Peyer's patch (tissue), 4 donors: Measurements from ENCODE around the gene GDAP2. TPM values are rescaled to one million over a fixed set of nuclear protein-coding genes. Genes with fewer than 3 reads are reported as not detected.

Experiments used
- DNase-seq, 3 donors: peaks; one replicate each; pipeline ENCODE4 v3.0.0-alpha.2; 2017 to 2019
- H3K27ac ChIP-seq, 4 donors: fragments of 200-600 bp; sonication (generic); one replicate each; pipeline ENCODE4 v1.5.1; 2016 to 2019
- H3K27me3 ChIP-seq, 2 donors: fragments of 200-600 bp; sonication (generic); one replicate each; pipeline ENCODE4 v1.5.1; 2019
- H3K36me3 ChIP-seq, 3 donors: fragments of 200-600 bp; sonication (generic); one replicate each; pipeline ENCODE4 v1.5.1; 2016 to 2019
- H3K4me1 ChIP-seq, 4 donors: fragments of 200-600 bp; sonication (generic); one replicate each; pipeline ENCODE4 v1.5.1; 2016 to 2019
- H3K4me3 ChIP-seq, 4 donors: fragments of 200-600 bp; sonication (generic); 1 replicate in 3 of 4; 2 replicates in 1 of 4; pipeline ENCODE4 v1.5.1; 2016 to 2019; ENCODE audit warnings: mild to moderate bottlenecking in 1 of 4
- H3K9me3 ChIP-seq, 4 donors: fragments of 200-600 bp; sonication (generic); one replicate each; pipeline ENCODE4 v1.5.1; 2016 to 2019; ENCODE audit warnings: mild to moderate bottlenecking in 1 of 4
- CTCF ChIP-seq, 6 experiments: fragments of 450-650 bp in 4 of 6; fragments of 200-600 bp in 2 of 6; sonication (generic) in 1 of 6; IDR thresholded peaks; one replicate each; pipeline ENCODE4 v1.5.1; 2017 to 2019; ENCODE audit warnings: antibody characterized with exemption in 6 of 6, mild to moderate bottlenecking in 3 of 6, moderate library complexity in 1 of 6
- POLR2A ChIP-seq, 2 donors: fragments of 450-650 bp; IDR thresholded peaks; one replicate each; pipeline ENCODE4 v1.5.1; 2017; ENCODE audit warnings: antibody characterized with exemption in 2 of 2, mild to moderate bottlenecking in 2 of 2, moderate library complexity in 2 of 2
- total RNA-seq, 4 donors: library from RNA; depleted of rRNA; stranded (reverse); fragments of >200 nt; gene quantifications; one replicate each; pipeline ENCODE4 v1.1.0, GENCODE V29; 2016

The GDAP2 gene
- total RNA-seq, 4 donors from 2014 or later, result 33.0 to 62.2 (median 46.2) TPM

GRCh38 chr1:117871013-117871412 lies 58.4 kb downstream of the GDAP2 start:
- Histone ChIP-seq H3K36me3 (peaks cover 0 to 84% (median 0%) of the 10 kb centered on the region in 3 donors), H3K4me3 (no peak overlapping the region)

GRCh38 chr1:117861694-117862093 lies 67.7 kb downstream of the GDAP2 start:
- Histone ChIP-seq H3K27me3 (no peaks in the 10 kb centered on the region), H3K9me3 (no peaks in the 10 kb centered on the region), H3K4me1 (no peaks in the 10 kb centered on the region), H3K4me3 (no peak overlapping the region), H3K36me3 (peaks cover 0 to 18% (median 0%) of the 10 kb centered on the region in 3 donors), H3K27ac (no peak overlapping the region)
- DNase-seq, result no peak
- TF ChIP-seq CTCF (IDR thresholded peaks at IDR 0.05), result no peak
- TF ChIP-seq POLR2A (IDR thresholded peaks at IDR 0.05), result no peak

More at GRCh38 chr1:117871013-117871412, 58.4 kb downstream of the GDAP2 start:
- Histone ChIP-seq H3K4me1 (no peaks in the 10 kb centered on the region), H3K27me3 (no peaks in the 10 kb centered on the region), H3K27ac (no peak overlapping the region), H3K9me3 (no peaks in the 10 kb centered on the region)
- TF ChIP-seq CTCF (IDR thresholded peaks at IDR 0.05) (no peak), POLR2A (IDR thresholded peaks at IDR 0.05) (no peak)
- no peak for DNase-seq

GRCh38 chr1:117860896-117861610 lies 68.4 kb downstream of the GDAP2 start:
- TF ChIP-seq CTCF (IDR thresholded peaks at IDR 0.05) (no peak), POLR2A (IDR thresholded peaks at IDR 0.05) (no peak)
- Histone ChIP-seq H3K27ac (no peak overlapping the region), H3K4me1 (no peaks in the 10 kb centered on the region)

GRCh38 chr1:117859901-117860300 lies 69.5 kb downstream of the GDAP2 start:
- Histone ChIP-seq H3K4me3 (no peak overlapping the region), H3K4me1 (no peaks in the 10 kb centered on the region), H3K27me3 (no peaks in the 10 kb centered on the region), H3K9me3 (no peaks in the 10 kb centered on the region), H3K36me3 (peaks cover 0 to under 1% (median 0%) of the 10 kb centered on the region in 3 donors), H3K27ac (no peak overlapping the region)
- DNase-seq, result no peak
- TF ChIP-seq CTCF (IDR thresholded peaks at IDR 0.05) (no peak), POLR2A (IDR thresholded peaks at IDR 0.05) (no peak)

More at GRCh38 chr1:117860896-117861610, 68.4 kb downstream of the GDAP2 start:
- Histone ChIP-seq H3K36me3 (peaks cover 0 to 12% (median 0%) of the 10 kb centered on the region in 3 donors), H3K4me3 (no peak overlapping the region), H3K9me3 (no peaks in the 10 kb centered on the region), H3K27me3 (no peaks in the 10 kb centered on the region)
- DNase-seq, result no peak

GRCh38 chr1:117857418-117857817 lies 72.0 kb downstream of the GDAP2 start:
- H3K27me3 ChIP-seq, result no peaks in the 10 kb centered on the region
- DNase-seq, result no peak
- TF ChIP-seq POLR2A (IDR thresholded peaks at IDR 0.05) (no peak), CTCF (IDR thresholded peaks at IDR 0.05) (no peak)
- H3K27ac ChIP-seq, result no peak overlapping the region
- H3K4me3 ChIP-seq, result no peak overlapping the region
- H3K9me3 ChIP-seq, result no peaks in the 10 kb centered on the region
- H3K36me3 ChIP-seq, result no peaks in the 10 kb centered on the region
- H3K4me1 ChIP-seq, result no peaks in the 10 kb centered on the region
